ENCODE results near the gene P2RX1.
A peak's percentile ranks its signal among the peaks of the same experiment; 100 is the strongest.

Gene P2RX1

DNA sequence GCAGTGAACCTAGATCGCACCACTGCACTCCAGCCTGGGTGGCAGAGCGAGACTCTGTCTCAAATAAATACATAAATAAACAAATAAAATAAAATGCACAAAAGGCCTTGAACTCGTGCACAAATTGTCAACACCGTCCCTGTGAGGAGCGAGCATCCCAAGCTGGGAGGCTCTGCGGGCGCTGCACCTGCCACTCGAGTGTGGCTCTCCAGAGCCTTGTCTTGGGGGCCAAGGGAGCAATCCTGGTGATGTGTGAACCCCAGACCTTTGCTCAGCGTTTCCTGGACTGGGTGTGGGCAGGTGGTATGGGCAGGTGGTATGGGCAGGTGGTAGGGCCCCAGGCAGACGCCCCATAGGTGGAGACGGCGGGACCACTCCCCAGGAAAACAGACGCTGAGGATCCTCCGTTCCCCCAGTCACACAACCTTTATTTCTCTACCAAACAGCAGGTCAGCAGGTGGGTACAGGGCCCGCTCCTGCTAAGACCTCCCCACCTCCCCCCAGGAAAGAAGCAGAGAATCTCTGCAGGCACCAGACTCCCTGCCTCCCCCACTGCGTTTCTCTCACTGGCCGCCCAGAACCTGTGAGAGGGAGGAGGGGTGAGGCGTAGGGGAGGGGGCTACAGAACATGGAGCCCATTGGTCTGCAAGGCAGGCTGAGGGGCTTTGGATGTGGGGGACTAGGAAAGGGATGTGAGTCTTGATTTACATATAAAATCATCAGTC, 7.4 kb upstream of the P2RX1 start:
- no peak for DNase-seq

DNA sequence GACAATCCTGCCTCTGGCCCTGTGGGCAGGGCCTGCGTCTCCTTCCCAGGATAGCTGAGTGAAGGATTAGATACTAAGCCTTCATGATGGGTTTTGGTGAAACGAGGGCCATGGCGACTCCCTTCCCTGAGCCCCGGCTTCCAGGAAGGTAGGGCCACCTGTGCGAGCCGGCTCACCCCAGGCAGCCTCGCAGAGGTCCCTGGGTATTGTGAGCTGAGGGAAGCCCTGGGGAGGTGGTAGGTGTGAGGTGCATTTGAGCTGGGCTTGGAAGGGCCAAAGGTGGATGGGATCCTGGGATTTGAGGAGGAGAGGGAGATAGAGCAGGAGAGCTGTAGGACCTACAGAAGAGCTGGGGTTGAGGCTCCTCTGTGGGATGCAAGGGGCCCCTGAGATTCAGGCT, 6.5 kb upstream of the P2RX1 start:
- DNase-seq: no peak

DNA sequence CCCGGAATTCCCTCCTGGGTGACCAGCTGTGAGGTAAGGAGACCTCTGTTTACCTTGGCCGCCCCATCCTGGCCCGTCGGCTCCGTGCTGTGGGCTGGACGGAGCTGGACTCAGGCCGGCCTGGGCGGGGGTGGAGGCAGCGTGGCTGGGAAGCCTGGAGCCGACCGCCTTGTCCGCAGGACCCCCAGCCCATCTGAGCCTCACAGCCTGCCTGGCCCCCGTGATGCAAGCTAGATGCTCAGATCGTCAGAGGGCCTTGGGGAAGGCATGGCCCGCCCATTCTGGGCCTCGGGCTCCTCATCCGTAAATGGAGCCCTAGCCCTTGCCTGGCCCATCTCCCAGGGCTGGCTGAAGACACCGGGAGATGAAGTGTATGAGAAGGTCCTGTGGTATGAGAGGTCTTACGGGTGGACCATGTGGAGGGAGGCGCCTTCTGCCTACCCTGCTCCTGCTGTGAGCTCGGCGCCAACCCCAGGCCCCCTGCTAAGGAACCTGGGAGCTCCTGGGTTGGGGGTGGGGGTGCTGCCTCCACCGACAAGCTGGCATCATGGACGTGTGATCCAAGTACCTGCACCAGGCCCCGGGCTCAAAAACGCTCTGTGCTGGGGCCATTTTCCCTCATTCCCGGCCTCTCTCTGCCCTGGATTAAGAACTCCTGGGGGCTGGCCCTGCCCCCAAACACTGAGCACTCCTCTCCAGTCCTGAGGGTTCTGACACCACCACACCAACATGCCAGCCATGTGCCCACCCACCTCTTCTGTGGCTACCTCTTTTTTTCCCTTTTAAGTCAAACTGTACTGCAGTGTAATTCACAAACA, 5.4 kb upstream of the P2RX1 start:
- no peak for DNase-seq

DNA sequence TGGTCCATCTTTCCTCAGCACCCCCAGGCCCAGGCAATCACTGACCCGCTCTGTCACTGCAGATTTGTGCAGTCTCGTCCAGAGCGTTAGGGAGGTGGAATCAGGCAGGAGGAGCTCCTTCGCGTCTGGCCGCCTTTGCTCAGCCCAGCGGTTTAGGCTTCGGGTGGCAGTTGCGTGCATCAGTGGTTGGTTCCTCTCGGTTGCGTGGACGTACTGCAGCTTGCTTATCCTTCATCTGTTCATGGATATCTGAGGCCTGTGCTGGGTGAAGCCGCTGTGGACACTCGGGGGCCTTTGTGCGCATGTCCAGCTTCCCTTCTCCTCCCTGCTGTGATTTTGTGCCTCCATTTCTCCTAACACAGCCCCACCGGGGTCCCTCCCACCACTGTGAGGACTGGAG, 4.7 kb upstream of the P2RX1 start:
- no peak for DNase-seq

DNA sequence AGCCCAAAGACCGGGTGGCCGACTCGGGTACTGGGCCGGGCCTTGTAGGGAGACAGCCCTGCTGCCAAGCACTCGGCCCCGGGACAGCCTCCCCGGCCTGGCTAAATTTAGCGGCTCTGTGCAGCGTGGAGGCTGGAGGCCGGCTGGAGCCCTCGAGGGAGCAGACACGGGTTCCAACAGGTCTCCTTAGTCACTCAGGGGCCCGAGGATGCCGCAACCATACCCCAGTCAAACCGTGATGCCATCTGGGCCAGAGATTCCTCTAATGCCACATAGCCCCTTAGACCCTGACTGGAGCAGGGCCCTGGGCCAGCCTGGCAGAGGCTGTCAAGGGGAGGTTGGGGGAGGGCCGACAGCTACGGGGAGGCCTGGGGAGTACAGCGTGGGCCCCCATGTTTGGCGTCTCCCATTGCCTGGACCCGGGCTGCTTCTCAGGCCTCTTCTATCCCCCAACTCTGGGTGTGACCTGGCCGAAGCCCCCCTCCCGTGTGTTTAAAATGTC, 2.9 kb upstream of the P2RX1 start:
- DNase-seq: no peak

DNA sequence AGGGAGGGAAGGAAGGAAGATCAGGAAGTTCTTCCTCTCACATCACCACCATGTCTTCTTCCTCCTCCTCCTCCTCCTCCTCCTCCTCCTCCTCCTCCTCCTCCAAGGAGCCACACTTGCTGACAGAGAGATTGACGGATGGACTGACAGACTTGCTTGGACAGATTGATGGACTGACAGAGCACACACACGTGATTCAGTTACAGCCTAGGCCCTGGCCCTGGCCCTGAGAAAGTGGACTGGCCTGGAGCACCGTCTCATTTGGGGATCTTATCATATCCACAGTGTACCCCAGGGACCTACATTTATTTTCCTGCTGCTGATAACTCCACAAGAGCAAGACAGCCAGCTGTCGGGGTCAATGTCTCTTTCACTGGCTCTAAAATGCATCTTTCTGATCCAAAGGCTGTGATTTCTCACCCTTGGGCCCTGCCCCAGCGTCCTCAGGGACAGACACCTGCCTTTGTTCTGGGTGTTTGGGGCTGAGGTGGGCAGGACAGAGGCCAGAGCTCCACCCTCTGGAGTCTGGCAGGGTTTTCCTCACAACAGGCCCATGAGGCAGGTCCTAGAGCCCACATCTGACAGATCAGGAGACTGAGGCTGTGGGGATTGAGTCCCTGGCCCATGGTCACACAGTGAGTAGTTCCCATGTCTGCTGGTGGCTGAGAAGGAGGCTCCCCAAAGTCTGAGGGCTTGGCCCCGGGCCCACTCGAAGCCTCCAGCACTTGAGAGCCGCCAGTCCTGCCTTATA, 2.3 kb upstream of the P2RX1 start:
- no peak for DNase-seq

DNA sequence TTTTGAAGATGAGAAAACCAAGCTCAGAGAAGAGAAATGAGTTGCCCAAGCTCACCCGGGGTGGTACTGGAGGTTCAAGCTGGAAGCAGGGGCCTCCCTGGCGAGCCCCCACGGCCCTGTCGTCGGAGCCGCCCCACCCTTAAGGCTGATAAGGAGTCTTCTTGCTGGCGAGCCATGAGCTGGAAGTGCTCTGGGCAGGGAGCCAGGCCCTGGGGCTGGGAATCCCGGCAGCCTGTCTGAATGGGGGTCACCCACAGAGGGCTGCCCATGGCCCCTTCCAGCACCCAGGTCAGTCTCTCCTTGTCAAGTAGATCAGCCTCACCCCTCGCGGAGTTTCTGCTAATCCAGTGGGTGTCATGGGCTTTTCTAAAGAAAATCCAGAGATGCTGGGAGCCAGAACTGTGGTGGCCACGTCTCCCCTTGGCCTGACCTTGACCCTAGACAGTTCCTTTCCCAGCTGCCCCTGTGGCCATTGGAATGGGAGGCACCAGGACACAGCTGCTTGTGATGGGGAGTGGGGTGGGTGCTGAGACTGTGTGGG, 1.2 kb upstream of the P2RX1 start:
- no peak for DNase-seq

DNA sequence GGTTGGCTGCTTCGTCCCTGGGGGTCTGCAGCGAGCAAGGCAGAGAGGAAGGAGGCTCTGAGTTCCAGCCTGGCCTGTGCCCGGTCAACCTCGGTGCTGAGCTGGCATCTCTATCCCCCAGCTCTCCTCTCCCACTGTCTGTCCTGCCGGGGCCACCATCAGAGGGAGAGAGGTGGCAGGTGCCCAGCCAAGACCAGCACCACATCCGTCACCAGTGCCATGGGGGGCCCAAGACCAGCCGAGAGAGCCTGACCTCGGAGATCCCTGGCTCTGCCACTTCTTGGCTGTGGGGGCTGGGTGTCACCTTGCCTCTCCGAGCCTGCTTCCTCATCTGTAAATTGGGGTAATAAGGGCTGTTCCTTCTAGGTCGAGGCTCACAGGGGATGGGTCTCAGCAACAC, 560 bp upstream of the P2RX1 start:
- no peak for DNase-seq

DNA sequence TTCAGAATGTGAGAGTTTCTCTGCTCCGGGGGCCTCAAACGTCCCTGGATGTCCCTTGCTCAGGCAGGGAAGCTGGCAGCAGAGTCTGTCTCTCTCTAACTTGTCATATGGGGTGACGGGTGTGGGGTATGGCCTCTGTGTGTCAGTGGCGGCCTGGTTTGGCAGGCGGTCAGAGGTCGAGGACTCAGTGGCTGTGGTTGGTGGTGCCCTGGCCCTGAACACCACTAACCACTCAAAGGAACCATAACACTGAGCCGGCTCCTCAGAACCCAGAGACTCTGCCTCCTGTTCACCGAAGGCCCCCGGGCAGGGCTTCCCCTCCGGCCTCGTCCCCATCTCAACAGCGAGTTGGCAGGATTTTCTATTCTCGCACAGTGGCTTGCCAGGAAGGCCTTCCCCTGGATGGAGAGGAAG, 677 bp downstream of the P2RX1 start:
- no peak for DNase-seq

DNA sequence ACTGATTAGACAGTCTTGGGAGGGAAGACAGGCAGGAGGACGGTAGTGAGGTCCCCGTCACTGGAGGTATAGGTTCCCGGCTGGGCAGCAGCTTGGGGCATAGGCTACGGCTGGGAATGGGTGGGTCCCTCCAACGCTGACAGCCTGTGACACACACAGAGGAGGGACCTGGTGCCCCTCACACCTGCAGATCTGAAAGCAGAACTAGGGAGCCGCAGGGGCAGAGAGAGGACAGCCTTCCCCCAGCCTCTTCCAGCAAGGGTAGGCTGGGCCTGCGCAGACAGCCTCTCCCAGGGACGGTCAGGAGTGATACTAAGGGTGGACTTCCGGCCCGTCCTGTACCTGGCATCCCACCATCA, 2.0 kb downstream of the P2RX1 start:
- no peak for DNase-seq

DNA sequence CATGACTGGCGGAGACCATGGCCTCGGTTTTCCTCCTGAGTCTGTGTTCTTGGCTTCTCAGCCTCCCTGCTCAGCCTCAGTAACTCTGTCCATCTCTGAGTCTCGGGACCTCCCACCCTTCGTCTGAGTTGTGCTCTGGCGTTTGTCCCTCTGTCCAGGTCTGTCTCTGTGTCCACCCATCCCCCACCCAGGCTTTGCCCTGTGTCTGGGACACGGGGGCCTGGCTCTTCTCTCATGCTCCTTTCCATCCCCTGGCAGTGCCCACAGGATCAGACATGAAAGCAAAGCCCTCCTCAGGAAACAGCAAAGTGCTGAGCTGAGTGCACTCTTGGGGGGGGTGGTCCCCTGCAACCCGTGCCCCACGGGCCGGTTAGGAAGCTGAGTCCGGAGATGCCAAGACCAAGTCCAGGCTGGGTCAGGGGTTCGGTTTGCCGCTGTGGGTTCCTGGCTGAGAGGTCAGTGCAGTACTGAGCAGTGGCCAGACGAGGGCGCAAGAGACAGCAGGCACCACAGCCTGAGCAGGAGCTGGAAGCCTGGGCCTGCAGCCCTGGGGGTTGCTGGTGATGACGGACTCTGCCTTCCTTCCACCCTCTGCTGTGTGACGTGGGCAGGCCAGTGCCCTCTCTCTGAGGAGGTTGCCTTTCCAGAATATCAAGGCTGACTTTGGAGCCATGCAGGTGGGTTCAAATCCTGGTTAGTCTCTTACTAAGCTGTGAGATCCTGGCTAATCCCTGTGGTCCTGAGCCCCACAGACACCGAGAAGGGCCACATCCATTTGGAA, 2.5 kb downstream of the P2RX1 start:
- DNase-seq: peak; percentile 63

DNA sequence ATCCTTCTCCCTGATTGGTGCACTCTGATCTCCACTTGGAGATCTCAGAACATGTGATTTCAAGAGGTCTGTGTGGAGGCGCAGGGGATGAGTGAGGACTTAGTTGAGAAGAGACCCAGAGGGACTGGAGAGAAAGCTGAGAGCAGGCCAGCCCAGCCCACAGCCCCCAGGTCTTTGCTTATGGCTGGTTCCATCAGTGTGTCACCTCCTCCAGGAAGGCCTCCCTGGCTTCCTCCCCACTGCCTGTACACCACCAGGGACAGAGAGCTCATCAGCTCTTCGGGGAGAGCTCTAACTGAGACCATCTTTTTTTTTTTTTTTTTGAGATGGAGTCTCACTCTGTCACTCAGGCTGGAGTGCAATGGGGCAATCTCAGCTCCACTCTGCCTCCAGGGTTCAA, 3.4 kb downstream of the P2RX1 start:
- DNase-seq: no peak

DNA sequence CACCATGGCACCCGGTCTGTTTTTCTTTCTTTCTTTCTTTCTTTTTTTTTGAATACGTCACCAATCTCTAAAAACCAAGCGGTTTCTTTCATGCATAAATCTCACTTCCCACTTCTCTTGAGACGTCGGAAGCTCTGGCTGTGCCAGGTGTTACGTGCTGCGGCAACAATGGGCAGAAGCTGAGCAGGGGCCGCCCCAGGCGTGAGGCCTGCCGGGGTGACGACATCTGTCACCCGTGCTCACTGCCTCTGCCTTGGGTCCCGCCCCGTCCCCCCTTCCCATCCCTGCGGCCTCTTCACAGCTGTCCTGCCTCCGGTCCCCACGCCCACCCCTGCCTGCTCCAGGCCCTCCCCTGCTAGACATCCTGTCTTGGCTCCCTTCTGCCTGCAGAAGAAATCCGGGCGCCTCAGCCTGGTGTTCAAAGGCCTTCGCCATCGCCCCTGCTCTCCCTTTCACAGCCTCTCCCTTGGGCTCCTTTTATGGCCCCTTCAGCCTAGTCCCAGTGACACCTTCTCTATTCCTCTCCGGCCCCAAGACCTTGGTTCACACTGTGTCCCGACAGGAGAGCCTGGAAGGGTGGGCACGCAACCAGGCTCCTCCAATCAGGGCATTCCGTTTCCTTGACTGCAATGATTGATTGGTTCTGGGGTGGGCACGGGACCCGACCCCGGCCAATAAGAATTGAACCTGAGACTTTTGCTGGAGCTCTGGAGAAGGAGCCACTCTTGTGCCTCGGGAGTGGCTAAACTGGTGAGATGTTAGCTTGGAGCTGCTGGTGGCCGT, 4.8 kb downstream of the P2RX1 start:
- DNase-seq: peak; percentile 30

DNA sequence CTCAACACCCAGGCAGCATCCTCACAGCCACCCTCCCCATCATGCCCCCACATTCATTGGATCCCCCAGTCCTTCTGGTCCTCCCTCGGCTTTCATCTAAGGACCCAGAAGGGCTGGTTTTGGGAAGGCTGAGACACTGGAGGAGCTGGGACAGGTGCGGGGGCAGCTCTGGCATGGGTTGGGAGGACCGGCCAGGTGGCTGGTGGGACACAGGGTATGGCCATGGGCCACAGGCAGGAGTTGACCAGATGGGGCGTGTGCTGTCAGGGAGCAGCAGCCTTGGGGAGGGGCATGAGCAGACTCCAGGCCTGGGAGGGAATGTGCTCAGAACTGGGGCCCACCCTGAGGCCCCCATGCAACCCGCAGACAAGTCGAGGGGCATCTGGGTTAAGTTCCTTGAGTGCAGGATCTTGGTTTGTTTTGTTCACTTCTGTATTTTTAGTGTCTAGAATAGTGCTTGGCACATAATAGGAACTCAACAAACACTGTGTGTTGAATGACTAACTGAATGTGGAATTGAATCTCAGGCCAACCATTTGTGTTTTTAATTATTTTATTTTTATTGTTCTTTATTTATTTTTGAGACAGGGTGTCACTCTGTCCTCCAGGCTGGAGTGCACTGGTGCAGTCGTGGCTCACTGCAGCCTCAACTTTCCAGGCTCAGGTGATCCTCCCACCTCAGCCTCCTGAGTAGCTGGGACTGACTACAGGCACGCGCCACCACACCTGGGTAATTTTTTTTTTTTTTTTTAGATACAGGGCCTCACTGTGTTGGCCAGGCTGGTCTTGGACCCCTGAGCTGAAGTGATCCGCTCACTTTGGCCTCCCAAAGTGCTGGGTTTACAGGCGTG, 5.6 kb downstream of the P2RX1 start:
- no peak for DNase-seq

DNA sequence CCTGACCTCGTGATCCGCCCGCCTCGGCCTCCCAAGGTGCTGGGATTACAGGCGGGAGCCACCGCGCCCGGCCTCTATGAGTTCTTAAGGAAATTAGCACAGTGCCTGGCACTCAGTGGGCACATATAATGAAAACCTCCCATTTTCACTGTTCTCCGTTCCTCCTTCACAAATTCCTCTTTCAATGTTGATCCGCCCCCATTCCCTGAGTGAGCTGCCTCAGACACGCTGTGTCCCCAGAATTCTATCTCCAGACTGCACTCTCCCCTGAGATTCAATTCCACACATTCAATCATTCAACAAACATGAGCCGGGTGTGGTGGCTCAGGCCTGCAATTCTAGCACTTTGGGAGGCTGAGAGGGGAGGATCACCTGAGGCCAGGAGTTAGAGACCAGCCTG, 7.0 kb downstream of the P2RX1 start:
- DNase-seq: no peak

DNA sequence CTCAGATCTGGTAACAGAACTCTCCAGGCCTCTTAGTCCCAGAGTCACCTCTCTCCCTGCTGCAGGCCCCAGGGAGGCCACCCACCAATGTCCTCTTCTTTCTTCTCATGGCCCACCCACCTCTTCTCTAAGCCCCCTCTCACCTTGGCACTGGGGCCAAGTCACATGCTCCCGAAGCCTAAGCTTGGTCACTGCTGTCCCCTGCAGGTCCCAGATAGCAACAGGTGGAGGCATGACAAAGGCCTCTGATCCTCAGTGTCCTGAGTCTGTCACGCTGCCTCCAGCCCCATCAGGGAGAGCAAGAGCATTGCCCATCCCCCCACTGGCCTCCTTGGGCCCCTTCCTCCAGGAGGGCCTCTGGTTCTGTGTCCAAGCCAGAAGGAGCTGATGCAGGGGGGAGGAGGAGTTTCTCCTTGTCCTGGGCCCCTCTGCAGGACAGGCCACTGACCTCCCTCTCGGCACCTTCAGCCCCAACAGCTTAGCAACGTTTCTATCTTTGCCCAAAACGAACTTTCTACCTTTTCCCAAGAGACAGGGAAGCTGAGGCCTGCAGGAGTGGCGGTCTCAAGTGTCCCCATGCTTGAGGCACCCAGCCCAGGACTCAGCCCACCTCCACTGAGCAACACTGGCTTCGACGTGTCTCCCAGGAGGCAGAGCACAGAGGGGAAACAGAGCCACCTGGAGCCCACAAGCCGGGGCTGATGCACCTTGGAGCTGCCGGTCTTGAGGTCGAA, 8.6 kb downstream of the P2RX1 start:
- no peak for DNase-seq

DNA sequence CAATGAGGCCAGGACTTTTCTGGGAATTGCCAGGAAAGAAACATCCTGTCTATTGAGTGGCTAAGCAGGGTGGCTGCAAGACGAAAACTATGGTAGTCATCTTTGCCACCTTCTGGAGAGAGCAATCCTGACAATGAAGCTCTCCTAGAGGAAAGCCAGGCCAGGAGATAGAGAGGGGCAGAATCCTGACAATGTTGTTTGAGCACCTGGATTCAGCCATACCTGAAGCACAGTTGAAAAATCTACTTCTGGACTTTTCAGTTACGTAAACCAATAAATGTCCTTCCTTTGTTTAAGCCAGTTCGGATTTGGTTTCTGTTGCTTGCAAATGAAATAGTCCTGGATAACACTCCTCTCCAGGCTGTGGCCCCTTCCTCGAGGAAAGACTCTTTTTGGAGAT, 9.4 kb downstream of the P2RX1 start:
- DNase-seq: no peak

DNA sequence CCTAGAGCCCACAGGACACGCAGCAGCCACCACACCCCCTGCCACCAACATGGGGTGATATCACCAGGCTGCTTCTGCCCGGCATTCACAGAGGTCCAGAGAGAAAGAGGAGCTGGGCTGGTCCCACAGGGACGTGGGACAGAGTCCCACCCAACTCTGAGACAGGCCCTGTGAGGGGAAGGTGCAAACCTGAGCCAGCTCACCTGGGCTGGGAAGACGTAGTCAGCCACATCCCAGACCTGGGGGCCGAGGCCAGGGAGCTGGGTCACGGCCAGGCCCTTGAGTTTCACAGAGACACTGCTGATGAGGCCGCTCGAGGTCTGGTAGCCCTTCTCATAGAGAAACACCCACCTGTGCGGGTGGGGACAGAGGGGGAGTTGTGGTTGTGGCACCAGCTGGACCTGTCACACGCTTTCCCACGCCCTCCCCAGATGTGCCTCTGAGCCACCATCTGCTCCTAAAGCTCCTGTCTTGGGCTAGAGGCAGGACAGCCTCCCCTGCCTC, 11.2 kb downstream of the P2RX1 start:
- DNase-seq: no peak

DNA sequence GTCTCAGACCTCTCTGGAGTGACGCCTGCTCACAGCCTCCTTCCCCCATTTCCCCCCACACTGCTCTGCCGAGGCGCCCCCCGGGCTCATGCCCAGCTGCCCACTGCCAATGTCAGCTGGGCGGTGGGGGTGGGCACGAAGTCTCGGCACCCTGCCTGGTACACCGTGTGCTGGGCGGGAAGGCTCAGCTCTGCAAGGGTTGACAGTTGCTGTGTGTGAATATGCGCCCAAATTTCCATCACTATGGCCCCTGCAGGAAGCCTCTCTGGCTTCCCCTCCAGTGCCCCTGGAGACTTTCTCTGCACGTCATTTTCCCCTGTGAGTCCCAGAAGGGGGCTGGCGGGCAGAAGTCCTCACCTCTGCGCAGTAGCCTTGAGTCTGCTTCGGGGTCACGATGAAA, 11.8 kb downstream of the P2RX1 start:
- DNase-seq: no peak

DNA sequence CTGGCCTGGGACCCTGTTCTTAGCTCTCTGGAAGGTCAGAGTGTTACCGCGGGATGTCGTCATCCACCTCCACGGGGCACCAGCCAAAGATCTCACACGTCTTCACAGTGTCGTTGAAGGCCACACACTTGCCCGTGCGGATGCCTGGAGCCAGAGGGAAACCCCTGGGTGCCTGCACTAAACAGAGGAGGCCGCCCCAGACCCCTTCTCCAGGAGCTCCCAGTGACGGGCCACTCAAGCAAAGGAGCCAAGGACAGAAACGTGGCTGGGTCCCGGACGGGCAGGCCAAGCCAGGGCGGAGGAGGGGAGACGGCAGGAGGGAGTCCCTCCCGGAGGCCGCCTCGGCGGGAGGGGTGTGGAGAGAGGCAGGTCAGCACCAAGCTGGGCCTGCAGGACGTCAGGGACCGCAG, 12.4 kb downstream of the P2RX1 start:
- no peak for DNase-seq
